ENCODE results near the gene PHACTR3. TPM values are rescaled to one million over a fixed set of nuclear protein-coding genes. Genes with fewer than 3 reads are reported as not detected.

PHACTR3 gene
- total RNA-seq, 1 experiment from 2014 or later = 0.10 TPM

GRCh38 chr20:59588236-59588855, 16.0 kb upstream of the PHACTR3 start:
- no peak for TF ChIP-seq SIN3A (IDR thresholded peaks at IDR 0.05; ENCODE audit: borderline replicate concordance, insufficient read depth, low read depth, low read length)
- TF ChIP-seq TCF7L2 (IDR thresholded peaks at IDR 0.05; ENCODE audit: low read depth, low read length) = no peak
- TF ChIP-seq CTCF (IDR thresholded peaks at IDR 0.05) = no peak
- TF ChIP-seq, protein P1, sequence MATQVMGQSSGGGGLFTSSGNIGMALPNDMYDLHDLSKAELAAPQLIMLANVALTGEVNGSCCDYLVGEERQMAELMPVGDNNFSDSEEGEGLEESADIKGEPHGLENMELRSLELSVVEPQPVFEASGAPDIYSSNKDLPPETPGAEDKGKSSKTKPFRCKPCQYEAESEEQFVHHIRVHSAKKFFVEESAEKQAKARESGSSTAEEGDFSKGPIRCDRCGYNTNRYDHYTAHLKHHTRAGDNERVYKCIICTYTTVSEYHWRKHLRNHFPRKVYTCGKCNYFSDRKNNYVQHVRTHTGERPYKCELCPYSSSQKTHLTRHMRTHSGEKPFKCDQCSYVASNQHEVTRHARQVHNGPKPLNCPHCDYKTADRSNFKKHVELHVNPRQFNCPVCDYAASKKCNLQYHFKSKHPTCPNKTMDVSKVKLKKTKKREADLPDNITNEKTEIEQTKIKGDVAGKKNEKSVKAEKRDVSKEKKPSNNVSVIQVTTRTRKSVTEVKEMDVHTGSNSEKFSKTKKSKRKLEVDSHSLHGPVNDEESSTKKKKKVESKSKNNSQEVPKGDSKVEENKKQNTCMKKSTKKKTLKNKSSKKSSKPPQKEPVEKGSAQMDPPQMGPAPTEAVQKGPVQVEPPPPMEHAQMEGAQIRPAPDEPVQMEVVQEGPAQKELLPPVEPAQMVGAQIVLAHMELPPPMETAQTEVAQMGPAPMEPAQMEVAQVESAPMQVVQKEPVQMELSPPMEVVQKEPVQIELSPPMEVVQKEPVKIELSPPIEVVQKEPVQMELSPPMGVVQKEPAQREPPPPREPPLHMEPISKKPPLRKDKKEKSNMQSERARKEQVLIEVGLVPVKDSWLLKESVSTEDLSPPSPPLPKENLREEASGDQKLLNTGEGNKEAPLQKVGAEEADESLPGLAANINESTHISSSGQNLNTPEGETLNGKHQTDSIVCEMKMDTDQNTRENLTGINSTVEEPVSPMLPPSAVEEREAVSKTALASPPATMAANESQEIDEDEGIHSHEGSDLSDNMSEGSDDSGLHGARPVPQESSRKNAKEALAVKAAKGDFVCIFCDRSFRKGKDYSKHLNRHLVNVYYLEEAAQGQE (IDR thresholded peaks at IDR 0.05; ENCODE audit: insufficient read depth in 1 of 2, low read depth in 2 of 2, low read length in 1 of 2) = no peak
- no peak for TF ChIP-seq POLR2AphosphoS5 (IDR thresholded peaks at IDR 0.05; ENCODE audit: low read depth, low read length)
- H3K9me3 ChIP-seq (ENCODE audit: control insufficient read depth, insufficient read depth, low read depth, low read length) = no peaks in the 10 kb centered on the region
- no TSS peak for BruUV-seq (replicated peaks)
- H3K4me1 ChIP-seq (ENCODE audit: control insufficient read depth, insufficient read depth, low read length) = no peaks in the 10 kb centered on the region
- peaks cover 3% of the 10 kb centered on the region for H3K27me3 ChIP-seq (ENCODE audit: control insufficient read depth, insufficient read depth, low read length)
- in situ Hi-C loops (cut with HindIII; ENCODE audit: low pct_unique_long_range_greater_than_20kb, low sequenced_read_pairs) = no loop called here
- no peaks in the 10 kb centered on the region for H3K36me3 ChIP-seq (ENCODE audit: control insufficient read depth, insufficient read depth, low read length)
- CTCF ChIA-PET = no interaction called here
- no peak for DNase-seq (ENCODE audit: low read depth, low spot score)
- ATAC-seq = no peak
- POLR2A ChIA-PET = no interaction called here
- intact Hi-C loops (cut with micrococcal nuclease; ENCODE audit: unreplicated experiment) = no loop called here
- H3K27ac ChIP-seq (ENCODE audit: low read length) = no peak overlapping the region
- H3K4me3 ChIP-seq (ENCODE audit: low read depth in 2 of 2, low read length in 2 of 2) = no peak overlapping the region

DNA sequence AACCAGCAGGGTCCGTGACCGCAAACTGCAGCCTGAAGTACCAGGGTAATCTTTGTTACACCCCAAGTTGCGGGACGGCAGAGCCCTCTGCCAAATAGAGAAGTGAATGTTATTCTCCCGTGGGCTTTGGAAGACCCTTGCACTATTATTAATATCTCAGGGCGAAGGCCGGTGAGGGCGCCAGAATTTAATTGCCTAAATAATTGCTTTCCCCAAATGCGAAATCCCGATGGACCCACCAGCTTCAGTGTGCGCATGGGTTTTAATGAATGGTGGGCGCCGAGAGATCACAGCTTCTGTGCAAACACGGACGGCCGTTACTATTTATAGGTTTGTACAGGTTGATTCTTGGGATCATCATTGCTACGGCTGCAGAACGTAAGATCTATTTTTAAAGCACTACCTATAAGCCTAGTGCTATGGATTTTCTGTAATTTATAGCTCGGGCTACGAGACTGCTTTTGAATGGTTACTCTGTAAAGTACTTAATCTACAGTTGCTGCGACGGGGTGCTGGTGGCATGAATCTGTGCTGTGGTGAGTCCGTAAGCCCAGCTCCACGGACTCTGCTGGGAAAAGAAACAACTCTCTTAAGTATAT, 15.2 kb upstream of the PHACTR3 start:
- H3K27me3 ChIP-seq (ENCODE audit: control insufficient read depth, insufficient read depth, low read length) = peaks cover 9% of the 10 kb centered on the region
- ATAC-seq (no peak), DNase-seq (ENCODE audit: low read depth, low spot score) (no peak)
- TF ChIP-seq TCF7L2 (IDR thresholded peaks at IDR 0.05; ENCODE audit: low read depth, low read length) (no peak), CTCF (IDR thresholded peaks at IDR 0.05) (no peak), POLR2AphosphoS5 (IDR thresholded peaks at IDR 0.05; ENCODE audit: low read depth, low read length) (no peak), SIN3A (IDR thresholded peaks at IDR 0.05; ENCODE audit: borderline replicate concordance, insufficient read depth, low read depth, low read length) (no peak)
- TF ChIP-seq, protein P1 (IDR thresholded peaks at IDR 0.05; ENCODE audit: insufficient read depth in 1 of 2, low read depth in 2 of 2, low read length in 1 of 2) = no peak
- in situ Hi-C loops (cut with HindIII; ENCODE audit: low pct_unique_long_range_greater_than_20kb, low sequenced_read_pairs) (no loop called here), intact Hi-C loops (cut with micrococcal nuclease; ENCODE audit: unreplicated experiment) (no loop called here)
- BruUV-seq (replicated peaks) = no TSS peak
- POLR2A ChIA-PET = no interaction called here
- H3K27ac ChIP-seq (ENCODE audit: low read length) = no peak overlapping the region
- H3K4me1 ChIP-seq (ENCODE audit: control insufficient read depth, insufficient read depth, low read length) = no peaks in the 10 kb centered on the region
- no peaks in the 10 kb centered on the region for H3K36me3 ChIP-seq (ENCODE audit: control insufficient read depth, insufficient read depth, low read length)
- CTCF ChIA-PET = no interaction called here
- no peaks in the 10 kb centered on the region for H3K9me3 ChIP-seq (ENCODE audit: control insufficient read depth, insufficient read depth, low read depth, low read length)
- peak overlapping the region in 1 of 2 experiments; percentile 19; a peak in 1 of 4 replicates for H3K4me3 ChIP-seq (ENCODE audit: low read depth in 2 of 2, low read length in 2 of 2)
